SH-SY5Y (cell line): ENCODE measurements around the gene ILDR2.

Experiments used
- GATA2 ChIP-seq: IDR thresholded peaks from 2 replicates; pipeline ENCODE4 v1.6.1; 2011; ENCODE audit warnings: mild to moderate bottlenecking, low read depth, low read length
- GATA3 ChIP-seq: IDR thresholded peaks from 2 replicates; pipeline ENCODE4 v1.6.1; 2011; ENCODE audit warnings: low read depth, mild to moderate bottlenecking, low read length, moderate library complexity

- no peak for TF ChIP-seq GATA3
- TF ChIP-seq GATA2: no peak
Observed at GRCh38 chr1:166906647-166907046, 68.7 kb downstream of the ILDR2 start.
